NCI-H69 (cell line): Measurements from ENCODE around the gene SRPRB.

ENCODE experiments used
- DNase-seq: peaks from one replicate; lab custom pipeline; 2025; lab: John Stamatoyannopoulos, UW

Gene SRPRB

DNA sequence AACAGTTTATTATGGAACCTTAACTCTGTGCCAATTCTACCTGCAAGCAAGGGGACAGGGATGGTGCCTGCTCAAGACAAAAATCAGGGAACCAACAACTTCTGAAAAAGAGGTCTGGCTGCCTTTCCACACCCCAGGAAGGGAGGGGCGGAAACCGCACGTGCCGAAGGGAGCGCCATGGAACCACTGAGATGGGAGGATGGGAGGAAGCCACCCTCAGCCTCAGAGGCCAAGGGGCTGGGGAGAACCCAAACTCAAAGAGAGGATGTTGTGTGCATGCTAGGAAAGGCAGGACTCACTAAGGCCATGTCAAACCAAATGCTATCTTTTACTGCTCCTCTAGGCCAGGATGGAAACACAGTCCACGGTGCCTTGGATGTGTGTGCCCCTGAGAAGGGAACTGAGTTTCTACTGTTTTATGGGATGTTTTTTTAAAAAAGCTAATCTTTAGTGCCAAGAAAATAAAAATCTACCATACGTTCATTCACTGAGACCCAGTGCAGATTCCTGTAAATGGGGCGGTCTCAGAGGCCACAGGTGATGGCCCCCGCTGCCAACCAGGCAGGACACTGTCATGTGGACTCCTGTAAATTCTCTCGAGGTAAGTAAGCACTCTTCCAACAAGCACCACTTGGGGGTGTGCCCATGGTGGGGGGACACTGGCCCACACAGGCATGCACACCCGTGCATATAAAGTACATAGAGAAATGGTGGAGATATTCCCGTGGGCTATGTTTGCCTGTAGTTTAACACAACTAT, 20.5 kb downstream of the SRPRB start:
- DNase-seq = no peak

DNA sequence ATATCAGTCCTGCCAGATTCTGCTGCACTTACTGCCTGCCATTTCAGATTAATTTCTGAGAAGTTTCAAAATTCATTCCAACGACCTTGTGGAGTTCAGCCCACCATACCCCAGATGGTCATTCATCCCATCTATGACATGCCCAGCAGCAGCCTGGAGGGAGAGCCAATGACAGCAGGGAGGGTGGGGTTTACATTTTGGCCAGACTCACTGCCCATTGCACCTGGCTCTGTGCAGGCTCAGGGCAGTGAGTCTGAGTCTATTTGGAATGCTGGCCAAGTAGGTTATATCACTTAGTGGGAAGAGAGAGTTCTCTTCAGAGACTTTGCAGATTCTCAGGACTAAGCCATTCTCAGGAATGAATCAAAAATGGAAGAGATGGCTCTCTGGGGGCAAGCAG, 21.5 kb downstream of the SRPRB start:
- DNase-seq = no peak

DNA sequence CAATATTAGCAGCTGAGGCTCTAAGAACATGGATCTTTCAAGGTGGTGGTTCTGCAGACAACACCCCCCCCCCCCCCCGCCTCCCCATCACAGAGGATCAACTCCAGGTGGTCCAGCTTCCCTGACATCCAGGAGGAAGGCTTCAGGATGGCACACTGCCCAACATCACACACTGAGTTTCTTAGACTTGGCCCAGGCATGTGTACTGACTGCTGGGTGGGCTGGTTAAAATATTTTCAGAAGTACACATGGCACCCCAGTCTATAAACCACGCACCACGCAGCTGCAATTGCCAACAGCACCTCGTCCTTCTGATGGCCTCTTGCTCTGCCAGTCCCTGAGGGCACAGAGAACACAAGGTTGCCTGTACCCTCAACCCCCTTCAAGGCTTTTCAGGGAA, 22.1 kb downstream of the SRPRB start:
- DNase-seq = no peak

DNA sequence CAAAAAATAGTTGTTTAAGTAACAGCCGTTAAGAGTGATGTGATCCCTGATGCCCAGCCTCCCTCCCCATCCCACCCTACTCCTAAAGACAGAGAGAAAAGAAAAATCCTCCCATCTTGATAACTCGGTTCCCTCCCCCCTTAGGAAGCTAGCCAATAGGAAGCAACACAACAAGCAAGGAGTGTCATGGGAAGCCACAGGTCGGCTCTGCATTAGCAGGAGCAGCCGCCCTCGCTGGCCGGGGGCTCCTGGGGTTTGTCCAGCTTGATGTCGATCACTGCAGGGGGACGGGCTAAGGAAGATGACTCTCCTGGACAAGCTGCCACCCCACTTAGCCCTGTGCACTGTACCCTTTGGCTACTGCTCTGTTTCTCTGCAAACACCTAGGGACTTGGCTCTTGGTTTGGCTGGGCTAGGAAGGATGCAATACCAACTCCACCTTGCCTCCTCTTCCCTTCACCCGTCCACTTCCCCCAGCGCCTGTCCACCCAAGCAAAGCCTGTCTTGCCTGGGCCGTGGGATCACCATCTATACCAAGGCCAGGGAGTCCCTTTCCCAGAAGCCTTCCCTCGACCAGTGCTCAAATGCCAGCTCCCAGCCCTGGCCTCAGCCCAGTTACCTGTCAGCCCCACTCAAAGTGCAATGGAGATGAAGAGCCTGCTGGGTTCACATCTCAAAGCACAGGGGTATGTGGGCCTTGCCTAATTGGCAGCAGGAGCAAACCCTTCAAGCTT, 23.1 kb downstream of the SRPRB start:
- DNase-seq = no peak

DNA sequence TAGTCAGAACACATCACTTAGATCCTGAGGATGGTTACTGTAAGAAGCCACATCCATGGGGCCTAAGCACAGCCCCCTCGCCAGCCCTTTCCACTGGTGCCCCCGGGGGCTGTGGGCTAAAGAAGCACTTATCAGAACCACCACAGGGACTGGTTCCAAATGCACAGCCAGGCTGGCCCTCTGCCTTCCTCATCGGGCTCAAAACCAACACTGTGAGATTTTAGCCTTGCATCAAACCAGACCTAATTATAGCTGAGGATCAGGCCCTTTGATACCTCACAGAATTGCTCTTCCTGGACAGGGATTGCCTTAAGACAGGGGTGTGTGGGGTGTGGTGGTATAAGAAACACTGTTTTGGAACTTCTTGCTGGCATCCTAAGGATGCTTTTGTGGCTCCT, 23.7 kb downstream of the SRPRB start:
- no peak for DNase-seq

DNA sequence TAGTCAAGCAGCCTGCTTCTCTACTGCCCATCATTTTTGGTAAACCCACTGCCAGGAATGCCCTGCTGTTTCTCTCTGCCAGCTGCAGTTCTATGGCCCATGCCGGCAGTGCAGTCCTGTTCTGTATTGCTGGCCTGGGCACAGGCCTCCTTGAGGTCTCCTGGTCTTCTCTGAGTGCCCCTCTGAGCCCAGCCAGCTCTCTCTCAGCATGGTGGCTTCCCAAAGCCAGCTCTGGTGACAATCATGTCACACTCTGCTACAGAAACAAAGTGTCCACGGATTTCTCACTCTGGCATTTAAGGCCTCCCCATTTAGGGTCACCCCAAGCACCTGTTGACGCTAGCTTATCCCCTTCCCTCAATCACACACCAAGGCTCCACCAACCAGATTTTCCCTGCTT, 24.5 kb downstream of the SRPRB start:
- no peak for DNase-seq

DNA sequence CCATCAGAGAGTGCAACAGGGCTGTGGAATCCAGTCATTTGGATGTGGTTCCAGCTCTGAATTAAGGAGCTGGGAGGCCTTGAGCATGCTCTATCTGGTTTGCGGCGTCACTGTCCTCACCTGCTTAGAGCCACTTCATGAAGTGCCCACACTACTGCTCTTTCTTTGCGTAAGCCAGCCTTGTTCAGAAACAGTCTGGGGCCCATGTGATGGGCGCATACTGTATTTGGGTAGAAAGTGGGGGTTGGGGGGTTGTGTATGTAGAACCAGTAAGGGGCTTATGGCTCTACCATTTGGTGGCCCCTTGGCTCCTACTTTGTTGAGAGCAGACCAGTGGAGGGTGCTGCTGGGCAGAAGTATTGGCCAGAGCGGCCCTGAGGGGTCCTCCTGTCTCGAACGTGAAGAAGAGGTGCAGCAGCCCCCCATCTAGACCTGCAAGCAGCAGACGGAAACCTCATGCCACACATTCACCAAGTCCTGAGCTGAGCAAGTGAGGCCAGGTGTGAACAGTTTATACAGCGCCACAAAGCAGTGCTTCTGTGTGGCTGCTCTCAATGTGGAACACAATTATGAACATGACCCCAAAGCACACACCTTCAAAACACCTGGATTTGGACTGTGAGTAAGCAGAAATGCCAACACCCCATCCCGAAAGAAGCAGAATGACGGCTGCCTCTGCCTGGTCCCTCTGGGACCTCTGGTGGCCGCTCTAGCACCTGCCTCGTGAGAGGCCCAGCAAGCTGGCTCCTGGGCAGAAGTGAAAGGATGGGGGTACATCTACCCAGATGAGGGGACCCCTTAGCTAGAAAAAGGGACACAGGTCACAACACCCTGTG, 26.6 kb downstream of the SRPRB start:
- no peak for DNase-seq

DNA sequence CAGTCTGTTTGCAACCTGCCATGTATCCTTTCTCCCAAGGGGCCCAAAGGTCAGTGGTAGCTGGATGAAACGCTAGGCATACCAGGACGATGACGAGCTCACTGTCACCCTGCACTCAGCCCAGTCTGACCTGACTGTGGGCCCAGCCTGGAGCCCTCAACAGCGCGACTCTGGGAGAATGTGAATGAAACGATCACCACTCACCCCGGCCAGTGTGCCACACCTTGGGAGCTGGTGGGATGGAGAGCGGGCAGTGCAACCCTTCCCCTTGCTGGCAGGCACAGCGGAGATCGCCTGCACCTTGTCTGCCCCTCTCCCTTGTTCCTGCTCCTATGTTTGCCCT, 27.2 kb downstream of the SRPRB start:
- no peak for DNase-seq

DNA sequence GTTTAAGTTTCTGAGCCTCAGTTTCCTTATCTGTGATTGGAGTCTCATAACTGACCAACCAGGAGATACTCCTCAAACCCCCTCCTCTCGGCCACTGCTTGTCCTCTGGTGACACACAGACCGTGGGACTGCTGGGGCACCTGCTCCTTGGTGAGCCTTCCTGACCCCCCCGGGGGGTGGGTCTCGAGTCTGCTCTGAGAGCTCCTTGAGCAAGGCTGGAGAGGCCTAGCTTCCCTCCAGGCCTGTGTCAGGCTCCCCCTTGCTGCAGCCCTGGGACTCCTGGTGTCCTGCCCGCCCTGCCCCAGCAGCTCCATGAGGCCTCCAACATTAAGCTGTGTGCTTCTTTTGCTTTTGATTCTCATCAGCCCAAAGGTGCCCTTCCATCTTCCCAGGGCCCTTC, 27.7 kb downstream of the SRPRB start:
- no peak for DNase-seq

DNA sequence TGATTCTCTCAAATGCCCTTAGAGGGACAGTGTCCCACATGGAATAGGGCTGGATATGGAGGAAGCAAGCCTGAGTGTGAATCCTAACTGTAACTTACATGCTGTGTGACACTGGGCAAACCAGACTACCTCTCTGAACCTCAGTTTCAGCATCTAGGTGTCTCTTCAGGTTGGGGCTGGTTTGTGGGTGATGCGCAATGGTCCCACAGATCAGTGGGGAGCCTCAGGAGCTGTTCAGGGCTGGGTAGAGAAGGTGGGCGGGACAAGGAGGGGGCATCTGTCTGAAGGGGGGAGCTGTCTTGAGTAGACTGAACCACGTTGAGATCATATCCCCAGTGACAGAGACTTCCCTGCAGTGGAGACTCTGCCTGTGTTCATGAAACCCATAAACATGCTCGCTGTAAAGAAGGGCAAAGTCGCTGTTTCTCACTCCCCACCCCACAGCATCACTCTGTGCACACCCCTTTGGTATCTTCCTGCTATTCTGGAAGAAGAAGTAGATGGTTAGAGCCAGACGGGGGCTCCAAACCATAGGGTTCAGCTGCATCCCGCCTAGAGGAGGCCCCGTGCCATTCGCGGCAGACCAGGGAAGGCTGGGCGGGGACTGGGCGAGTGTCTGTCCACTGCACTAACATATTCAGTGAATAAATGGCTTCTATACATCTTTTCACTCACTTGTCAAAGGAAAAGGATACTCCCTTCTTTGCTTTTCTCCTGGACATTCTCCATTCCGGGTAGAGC, 28.4 kb downstream of the SRPRB start:
- no peak for DNase-seq

DNA sequence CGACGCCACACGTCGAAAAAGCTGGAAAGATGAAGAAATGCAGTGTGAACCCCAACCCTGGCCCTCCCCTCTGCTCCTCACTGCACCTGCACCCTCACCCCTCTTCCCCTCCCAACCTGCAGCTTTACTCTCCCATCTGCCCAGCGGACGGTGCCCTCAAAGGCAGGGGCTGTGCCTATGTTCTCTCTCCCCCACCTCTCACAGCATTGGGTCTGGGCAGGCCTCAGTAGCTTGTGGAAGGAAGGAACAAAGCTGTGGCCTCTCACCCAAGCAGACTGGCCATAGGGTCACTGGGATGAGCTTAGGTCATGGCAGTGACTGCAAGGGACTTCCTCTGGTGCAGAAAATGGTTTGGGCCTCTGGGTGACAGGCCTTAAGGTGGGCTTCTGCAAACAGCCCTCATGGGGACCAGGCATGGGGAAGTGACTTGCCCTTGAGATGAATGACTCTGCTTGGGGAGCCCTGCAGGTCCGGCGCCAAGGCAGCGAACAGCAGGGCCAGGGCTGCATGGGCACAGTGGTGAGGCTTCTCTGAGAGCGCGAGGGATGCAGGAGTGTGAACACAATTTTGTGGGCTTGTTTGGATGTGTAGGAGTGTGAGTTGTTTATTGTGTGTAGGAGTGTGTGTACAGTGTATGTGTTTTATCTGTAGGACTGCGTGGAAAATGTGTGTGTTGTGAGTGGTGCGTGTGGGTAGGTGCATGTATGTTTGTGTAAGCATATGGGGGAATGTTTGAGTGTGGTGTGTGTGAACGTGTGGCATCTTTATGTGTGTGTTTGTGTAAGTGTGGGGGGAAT, 29.2 kb downstream of the SRPRB start:
- DNase-seq = no peak

DNA sequence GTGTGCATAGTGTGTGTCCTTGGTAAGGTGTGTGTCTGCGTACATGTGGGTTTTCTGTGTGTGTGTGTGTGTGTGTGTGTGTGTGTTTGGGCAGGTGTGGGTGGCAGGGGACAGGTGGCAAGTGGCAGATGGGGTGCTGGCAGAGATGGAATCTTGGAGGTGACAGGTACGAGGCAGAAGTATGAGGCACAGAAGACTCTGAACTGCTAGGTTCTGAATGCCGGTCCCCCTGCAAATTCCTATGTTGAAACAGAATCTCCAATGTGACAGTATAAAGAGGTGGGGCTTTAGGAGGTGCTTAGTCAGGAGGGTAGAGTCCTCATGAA, 29.8 kb downstream of the SRPRB start:
- no peak for DNase-seq

DNA sequence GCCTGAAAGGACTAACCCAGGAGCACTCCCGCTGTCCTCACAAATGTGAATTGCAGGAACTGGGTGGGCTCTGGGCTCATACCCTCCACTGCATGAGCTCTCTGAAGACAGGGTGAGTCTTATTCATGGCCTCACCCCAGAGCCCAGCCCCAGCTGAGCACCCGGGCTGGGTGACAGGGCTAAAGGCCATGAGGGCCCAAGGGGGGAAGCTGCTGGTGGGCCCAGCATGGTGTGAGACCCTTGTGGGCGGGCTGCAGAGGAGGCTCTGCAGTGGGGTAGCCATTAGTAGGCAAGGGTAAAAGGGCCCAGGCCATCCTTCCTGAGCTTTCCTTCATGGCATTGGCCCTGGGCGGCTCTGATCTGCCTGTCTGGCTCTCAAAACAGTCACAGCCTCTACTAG, 30.3 kb downstream of the SRPRB start:
- no peak for DNase-seq

DNA sequence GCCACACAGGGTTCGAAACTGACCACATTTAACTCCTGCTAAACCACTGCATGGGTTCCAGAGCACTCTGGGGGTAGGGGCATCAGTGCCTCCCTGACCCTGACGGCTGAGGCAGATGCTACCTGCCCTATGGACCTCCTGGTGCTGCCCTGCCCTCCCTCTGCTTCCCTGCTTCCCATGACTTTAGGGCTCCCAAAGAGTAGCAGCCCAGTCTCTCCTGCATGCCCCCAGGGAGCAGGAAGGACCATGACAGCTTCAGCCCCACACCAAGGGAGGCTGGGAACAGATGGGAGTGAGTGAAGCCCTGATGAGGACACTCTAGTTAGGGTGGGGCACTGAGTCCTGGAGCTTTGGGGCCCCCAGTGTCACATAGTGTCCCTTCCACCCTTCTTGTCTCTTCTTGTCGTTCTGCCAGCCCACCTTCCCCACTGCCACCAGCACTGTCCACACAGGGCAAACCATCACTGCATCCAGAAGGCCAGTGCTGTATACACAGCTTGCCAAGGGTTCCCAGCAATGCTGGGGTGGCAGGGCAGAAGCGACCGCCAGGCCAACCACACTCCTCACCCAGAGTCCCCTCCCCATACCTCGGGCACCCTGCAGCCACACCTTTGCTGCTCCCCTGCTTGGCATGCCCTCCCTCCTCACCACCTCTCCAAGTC, 31.0 kb downstream of the SRPRB start:
- no peak for DNase-seq

DNA sequence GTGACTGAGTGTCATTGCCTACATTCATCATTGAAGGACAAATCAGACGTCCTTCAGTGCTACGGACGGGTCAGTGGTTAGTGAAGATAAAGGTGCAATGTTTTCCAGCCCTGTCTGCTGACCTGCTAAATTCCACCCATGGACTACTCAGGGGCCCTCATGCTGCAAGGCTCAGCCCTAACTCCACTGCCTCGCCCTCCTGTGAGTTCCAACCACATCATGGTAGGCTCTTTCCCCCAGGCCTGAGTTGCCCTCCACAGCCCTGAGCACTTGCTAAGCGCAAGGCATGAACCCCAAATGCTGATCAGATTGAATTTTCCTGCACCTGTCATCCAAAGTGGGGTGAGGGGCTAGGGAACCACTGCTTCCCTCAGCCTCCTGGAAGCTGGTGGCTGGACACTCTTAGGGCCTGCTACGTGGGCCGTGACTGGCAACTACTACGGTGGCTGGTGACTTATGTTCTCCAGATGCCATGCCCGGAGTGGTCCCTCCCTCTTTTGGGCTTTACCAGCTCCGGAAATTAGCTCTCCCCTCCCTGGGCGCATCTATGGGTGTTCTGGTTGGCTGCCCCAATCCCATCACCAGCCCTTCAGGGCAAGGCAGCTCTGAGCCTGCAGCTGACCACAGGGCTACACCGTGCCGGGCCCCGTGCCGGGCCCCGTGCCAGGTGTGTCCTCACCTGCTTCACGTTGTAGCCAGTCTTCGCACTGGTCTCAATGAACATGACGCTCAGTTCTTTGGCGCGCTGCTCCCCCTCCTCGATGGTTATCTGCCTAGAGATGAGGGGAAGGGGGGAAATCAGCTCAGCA, 32.1 kb downstream of the SRPRB start:
- no peak for DNase-seq

DNA sequence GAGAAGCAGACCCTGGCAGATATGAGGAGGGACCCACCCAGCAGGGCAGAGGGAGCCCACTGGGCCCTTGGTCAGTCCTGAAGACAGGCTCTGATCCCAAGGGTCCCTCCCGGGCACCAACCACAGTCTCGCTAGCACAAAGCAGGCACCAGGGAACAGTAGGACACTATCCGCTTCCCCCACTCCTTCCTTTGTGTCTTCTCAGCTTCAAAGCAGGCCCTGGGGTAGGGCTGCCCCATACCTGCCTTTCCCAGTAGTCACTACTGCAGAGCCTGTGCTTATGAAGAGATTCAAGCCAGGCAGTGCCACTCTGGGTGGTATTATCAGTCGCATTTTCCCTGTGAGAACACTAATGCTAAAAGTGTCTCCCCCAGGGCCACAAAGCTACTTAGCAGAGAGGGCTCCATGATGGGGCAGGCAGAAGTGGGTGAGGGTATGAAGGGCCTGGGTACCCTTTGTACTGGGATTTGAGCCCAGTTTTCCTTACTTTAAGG, 32.7 kb downstream of the SRPRB start:
- DNase-seq = no peak

DNA sequence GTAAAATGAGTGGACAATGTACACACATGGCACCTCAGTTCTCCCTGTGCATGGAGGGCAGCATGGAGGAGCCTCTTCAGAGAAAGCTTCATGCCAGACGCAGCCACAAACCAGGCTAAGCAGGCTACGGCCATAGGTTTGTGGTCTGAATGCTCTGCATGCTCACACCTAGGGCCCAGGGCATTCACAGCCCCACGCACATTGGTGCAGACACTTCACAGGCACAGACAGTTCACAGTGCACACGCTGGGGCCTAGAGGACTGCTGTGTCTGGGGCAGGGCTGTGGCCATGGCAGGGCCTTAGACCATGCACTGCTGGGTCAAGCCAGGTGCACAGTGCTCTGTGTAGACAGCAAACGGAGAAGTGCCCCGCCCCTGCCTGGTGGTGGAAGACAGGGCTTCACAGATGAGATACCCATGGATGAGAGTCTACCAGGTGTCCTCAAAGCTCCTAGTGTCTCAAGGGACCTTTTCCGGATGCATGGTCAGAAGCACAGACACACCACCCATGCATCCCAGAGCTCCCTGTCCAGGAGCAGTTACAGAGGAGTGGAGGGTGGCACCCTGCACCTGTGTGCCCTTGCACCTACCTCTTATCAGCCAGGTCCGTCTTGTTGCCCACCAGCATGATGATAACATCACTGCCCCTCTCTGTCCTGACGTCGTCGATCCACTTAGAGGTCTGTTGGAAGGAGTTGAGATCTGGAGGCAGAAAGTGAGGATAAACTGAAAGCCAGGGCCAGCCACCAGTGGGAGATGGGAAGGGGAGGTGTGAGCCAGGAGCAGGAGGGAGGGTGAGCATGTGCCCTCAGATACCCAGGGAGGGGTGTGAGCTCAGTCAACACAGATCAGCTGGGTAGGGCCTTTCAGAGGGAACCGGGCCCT, 33.5 kb downstream of the SRPRB start:
- DNase-seq = no peak

DNA sequence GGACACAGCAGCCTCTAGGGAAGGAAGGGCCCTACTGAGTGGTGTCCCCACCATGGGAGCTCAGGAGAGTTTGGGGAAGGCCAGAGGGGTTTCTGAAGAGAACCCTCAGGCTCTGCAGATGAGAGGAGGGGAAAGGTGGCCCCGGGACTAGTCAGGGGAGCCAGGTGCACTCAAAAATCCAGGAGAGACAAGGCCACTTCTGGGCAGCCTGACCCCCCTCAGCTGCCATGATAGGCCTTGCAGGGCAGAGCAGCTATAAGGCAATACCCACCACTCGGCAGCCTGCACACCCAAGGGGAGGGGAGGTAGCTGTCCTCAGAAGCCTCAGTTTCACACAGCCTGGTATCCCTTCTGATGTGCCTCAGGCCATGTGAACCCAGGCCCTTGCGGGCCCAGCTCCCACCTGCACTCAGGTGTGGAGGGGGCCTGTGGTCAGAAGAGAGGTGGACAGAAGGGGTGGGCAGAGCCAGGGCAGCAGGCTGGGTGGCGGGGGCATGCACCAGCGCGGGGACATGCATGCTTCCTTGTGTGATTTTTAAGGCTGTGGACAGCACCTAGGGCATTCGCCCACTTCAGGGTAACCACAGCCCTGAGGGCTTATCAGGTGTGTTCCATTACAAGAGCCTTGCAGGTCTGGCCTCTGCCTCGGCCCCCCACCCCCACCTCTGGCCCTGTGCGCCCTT, 34.6 kb downstream of the SRPRB start:
- no peak for DNase-seq
